GF-D8 (cell line): ENCODE results near the gene LGI4.
"Not testable (repeated sequence)": the region's sequence is repeated elsewhere in the genome, so short reads cannot be mapped to it uniquely, and the experiment has no call there.

Experiments used
- DNase-seq: peaks from one replicate; lab custom pipeline; 2025; lab: John Stamatoyannopoulos, UW

The LGI4 gene

GRCh38 chr19:35141837-35142605, 7.2 kb upstream of the LGI4 start:
- no peak for DNase-seq

DNA sequence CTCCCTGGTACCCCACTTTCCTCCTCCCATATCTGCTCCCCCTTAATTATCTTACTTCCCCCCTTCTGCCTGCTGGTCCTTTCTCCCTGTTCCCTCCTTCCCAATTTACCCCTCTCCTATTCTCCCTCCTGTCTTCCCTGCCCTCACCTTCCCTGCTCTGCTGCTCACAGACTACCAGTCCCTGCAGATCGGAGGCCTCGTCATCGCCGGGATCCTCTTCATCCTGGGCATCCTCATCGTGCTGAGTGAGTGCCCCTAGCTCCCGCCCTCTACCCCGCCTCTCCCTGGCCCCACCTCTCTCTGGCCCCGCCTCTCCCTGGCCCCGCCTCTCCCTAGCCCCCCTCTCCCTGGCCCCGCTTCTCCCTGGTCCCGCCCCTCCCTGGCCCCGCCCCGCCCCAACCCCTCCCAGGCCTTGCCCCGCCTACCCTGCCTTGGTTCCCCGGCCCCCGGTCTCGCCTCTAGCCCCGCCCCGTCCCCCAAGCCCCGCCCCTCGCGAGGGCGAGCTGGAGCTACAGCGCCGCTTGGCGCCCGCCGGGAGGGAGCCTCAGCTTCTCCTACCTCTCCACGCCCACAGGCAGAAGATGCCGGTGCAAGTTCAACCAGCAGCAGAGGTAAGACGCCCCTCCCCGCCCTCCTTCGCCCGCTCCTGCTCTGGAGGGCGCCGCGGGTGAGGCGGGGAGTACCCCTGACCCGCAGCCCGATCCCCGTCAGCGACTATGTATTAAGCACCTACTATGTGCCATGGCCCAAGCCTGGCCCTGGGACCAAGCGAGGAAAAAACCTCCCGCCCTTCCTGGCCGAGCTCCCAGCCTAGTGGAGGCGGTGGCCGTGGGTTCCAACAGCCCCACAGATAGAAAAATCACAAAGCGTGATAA, 6.3 kb upstream of the LGI4 start:
- peak; percentile 32 for DNase-seq

GRCh38 chr19:35140207-35140961, 5.5 kb upstream of the LGI4 start:
- DNase-seq = no peak

DNA sequence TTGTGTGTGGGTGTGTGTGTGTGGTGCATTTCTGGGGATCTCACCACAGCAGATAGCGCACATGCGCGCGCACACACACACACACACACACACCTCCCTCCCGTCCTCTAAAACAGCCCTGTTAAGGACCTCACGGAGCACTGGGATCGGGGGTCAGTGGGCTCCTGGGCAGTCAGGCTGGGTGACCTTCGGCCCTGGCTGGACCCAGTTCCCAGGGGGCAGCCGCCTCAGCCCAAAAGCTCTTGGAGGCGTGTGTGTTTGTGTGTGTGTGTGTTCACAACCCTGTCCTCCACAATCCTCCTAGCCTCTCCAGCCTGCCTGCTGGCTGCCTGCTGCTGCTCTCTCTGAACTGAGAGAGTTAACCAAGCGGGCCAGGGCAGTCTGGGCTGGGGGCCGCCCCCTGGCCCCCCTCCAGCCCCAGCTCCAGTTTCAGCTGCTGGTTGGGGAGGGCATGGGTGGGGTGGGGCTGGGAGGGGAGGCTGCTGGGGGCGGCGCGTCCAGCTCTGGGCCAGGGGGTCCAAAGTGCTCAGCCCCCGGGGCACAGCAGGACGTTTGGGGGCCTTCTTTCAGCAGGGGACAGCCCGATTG, 3.5 kb upstream of the LGI4 start, which contains the start of gene FXYD1:
FXYD1 (plus strand) TSS at position 520 of the 588 bp plus-strand sequence. CDS start 1,256 bp downstream, outside the sequence.
- DNase-seq = no peak

GRCh38 chr19:35136977-35137702, 2.3 kb upstream of the LGI4 start:
- DNase-seq = no peak

- no peak for DNase-seq
Observed at GRCh38 chr19:35136231-35136630, 1.4 kb upstream of the LGI4 start.

DNA sequence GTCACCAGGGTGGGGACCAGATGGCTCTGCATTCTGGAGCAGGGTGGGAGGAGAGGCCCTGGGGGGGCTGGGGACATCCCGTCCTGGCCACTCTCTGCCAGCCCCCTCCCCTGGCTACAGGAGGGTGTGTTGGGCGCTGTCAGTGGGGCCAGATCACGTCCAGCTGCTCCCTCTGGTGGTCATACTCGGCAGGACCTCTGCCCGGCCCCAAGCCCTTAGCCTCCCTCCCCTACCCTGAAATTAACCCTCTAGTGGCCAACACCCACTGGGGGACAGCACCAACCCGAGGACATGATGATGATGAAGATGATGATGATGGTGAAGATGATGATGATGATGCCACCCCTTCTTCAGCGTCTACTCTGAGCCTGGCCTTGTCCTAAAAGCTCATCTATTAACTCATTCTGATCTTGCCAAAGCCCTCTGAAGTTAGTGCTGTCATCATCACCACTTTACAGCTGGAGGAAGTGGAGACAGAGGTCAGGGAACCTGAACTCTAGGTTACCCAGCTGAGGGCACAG, 590 bp upstream of the LGI4 start:
- no peak for DNase-seq

GRCh38 chr19:35133826-35134225, 1.0 kb downstream of the LGI4 start:
- DNase-seq = no peak

DNA sequence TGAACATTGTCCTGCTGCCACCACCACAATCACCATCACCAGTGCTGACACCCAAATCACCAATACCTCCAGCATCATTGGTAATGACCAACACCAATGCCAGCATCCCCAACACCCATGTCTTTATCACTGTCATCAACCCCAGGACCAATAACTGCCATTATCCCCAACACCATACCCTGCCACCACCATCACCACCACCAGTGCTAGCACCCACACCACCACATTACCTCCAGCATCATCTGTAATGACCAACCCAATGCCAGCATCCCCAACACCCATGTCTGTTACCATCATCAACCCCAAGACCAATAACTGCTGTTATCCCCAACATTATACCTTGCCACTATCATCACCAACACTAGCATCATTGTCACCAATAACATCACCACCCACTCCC, 2.6 kb downstream of the LGI4 start:
- DNase-seq = no peak

GRCh38 chr19:35130761-35131720, 3.8 kb downstream of the LGI4 start:
- no peak for DNase-seq

DNA sequence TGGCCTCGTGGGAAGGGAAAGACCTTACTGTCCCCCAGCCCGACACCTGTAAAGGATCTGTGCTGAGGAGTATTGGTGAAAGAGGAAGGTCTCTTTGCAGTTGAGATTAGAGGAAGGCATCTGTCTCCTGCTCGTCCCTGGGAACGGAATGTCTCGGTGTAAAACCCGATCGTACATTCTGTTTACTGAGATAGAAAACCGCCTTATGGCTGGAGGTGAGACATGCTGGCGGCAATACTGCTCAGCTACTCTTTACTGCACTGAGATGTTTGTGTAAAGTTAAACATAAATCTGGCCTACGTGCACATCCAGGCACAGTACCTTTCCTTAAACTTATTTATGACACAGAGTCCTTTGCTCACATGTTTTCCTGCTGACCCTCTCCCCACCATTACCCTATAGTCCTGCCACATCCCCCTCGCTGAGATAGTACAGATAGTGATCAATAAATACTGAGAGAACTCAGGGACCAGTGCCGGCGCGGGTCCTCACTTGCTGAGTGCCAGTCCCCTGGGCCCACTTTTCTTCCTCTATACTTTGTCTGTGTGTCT, 5.1 kb downstream of the LGI4 start:
- not testable (repeated sequence) for DNase-seq

GRCh38 chr19:35128398-35129057, 6.3 kb downstream of the LGI4 start:
- DNase-seq = no peak

DNA sequence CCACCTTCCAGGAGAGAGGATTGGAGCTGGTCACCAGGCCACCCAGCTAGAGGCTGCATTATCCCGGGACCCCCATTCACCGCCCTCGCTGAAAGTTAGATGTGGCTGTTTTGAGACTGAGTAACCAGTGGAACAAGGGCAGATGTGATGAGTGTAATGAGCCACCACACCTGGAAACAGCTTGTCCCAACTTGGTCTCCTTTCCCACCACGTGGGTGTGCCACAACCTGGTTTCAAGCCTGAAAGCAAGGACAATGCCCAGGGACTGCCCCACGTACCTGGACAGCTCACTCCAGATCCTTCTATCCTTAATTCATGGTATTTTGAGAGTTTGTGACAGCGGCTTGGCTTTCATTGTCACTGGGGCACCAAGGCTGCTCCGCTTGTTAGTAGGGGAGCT, 7.0 kb downstream of the LGI4 start:
- no peak for DNase-seq

- no peak for DNase-seq
Observed at GRCh38 chr19:35126624-35126959, 8.3 kb downstream of the LGI4 start.

- DNase-seq = no peak
Observed at GRCh38 chr19:35125749-35126623, 8.9 kb downstream of the LGI4 start.

- DNase-seq = no peak
Observed at GRCh38 chr19:35125270-35125717, 9.6 kb downstream of the LGI4 start.

GRCh38 chr19:35124098-35125060, 10.5 kb downstream of the LGI4 start:
- DNase-seq = peak; percentile 22
